Smooth muscle cell (in vitro differentiated cells): ENCODE measurements around the gene ARL6IP5. TPM values are rescaled to one million over a fixed set of nuclear protein-coding genes. Genes with fewer than 3 reads are reported as not detected.

Experiments used
- DNase-seq: peaks from one replicate; lab custom pipeline; 2025; ENCODE audit not compliant: unreplicated experiment; lab: John Stamatoyannopoulos, UW
- H2AFZ ChIP-seq: fragments of 200-600 bp; sonication (generic); 2 replicates; pipeline ENCODE4 v1.6.0; 2016; ENCODE audit warnings: antibody characterized with exemption, low read depth, mild to moderate bottlenecking
- H3F3A ChIP-seq: fragments of 200-600 bp; sonication (generic); 2 replicates; pipeline ENCODE4 v1.6.0; 2017; ENCODE audit warnings: antibody characterized with exemption, low read depth
- H3K27ac ChIP-seq: fragments of 200-600 bp; sonication (generic); 2 replicates; pipeline ENCODE4 v1.5.1; 2016; ENCODE audit warnings: low read depth, mild to moderate bottlenecking
- H3K27me3 ChIP-seq: fragments of 200-600 bp; sonication (generic); 2 replicates; pipeline ENCODE4 v1.6.1; 2016; ENCODE audit warnings: low read depth, mild to moderate bottlenecking
- H3K36me3 ChIP-seq: fragments of 200-600 bp; sonication (generic); 2 replicates; pipeline ENCODE4 v1.5.1; 2016; ENCODE audit warnings: low read depth
- H3K4me1 ChIP-seq: fragments of 200-600 bp; sonication (generic); 2 replicates; pipeline ENCODE4 v1.5.1; 2016; ENCODE audit warnings: low read depth
- H3K4me2 ChIP-seq: fragments of 200-600 bp; sonication (generic); 2 replicates; pipeline ENCODE4 v1.6.0; 2016; ENCODE audit warnings: mild to moderate bottlenecking
- H3K4me3 ChIP-seq: fragments of 200-600 bp; sonication (generic); 2 replicates; pipeline ENCODE4 v1.5.1; 2016; ENCODE audit warnings: mild to moderate bottlenecking
- H3K79me2 ChIP-seq: fragments of 200-600 bp; sonication (generic); 2 replicates; pipeline ENCODE4 v1.6.0; 2016; ENCODE audit warnings: low read depth, mild to moderate bottlenecking
- H3K9ac ChIP-seq: fragments of 200-600 bp; sonication (generic); 2 replicates; pipeline ENCODE4 v1.6.0; 2016; ENCODE audit warnings: low read depth
- H3K9me3 ChIP-seq: fragments of 200-600 bp; sonication (generic); replicated peaks from 2 replicates; pipeline ENCODE4 v1.5.1; 2016; ENCODE audit warnings: low read depth
- H4K20me1 ChIP-seq: fragments of 200-600 bp; sonication (generic); 2 replicates; pipeline ENCODE4 v1.6.0; 2016; ENCODE audit warnings: low read depth
- CTCF ChIP-seq: fragments of 200-600 bp; sonication (generic); IDR thresholded peaks from 2 replicates; pipeline ENCODE4 v1.5.1; 2017; ENCODE audit warnings: borderline replicate concordance, mild to moderate bottlenecking, antibody characterized with exemption; ENCODE audit not compliant: insufficient read depth, poor library complexity, severe bottlenecking
- WGBS: methylation state at CpG from one replicate; pipeline ENCODE4 v1.1.7; 2016; ENCODE audit warnings: low lambda C conversion rate; 5-methylcytosine and 5-hydroxymethylcytosine counted together
- microRNA counts: library from miRNA; unstranded; fragments of <30 nt; microRNA quantifications from one replicate; lab custom pipeline; 2016
- microRNA-seq: library from miRNA; unstranded; fragments of <30 nt; microRNA quantifications from one replicate; pipeline ENCODE4, GENCODE V29; 2016; ENCODE audit warnings: borderline number of aligned reads
- polyA plus RNA-seq: library from polyadenylated mRNA; unstranded; fragments of >200 nt; fragmentation: Nextera tagmentation; extraction: Ambion mirVana; gene quantifications from 2 replicates; pipeline ENCODE4 v1.2.1, GENCODE V29; 2016
- small RNA-seq: library from RNA; depleted of rRNA; stranded (forward); fragments of <200 nt; gene quantifications from one replicate; pipeline ENCODE3, GENCODE V24; 2014
- total RNA-seq: library from RNA; depleted of rRNA; stranded (reverse); fragments of >200 nt; gene quantifications from 2 replicates; pipeline ENCODE4 v1.2.3, GENCODE V29; 2014

The ARL6IP5 gene
- total and polyA plus RNA-seq, 2 experiments from 2014 or later = 73.9 to 83.9 TPM

- no peaks in the 10 kb centered on the region for H3K36me3 ChIP-seq
- H3K79me2 ChIP-seq = no peaks in the 10 kb centered on the region
- no peak overlapping the region for H3K27ac ChIP-seq
- no peak overlapping the region for H3K4me2 ChIP-seq
- H3K9me3 ChIP-seq = no peaks in the 10 kb centered on the region
- H3K9ac ChIP-seq = no peak overlapping the region
- H4K20me1 ChIP-seq = no peaks in the 10 kb centered on the region
- TF ChIP-seq CTCF = no peak
- H3K4me1 ChIP-seq = peaks cover 8% of the 10 kb centered on the region
- no peaks in the 10 kb centered on the region for H3F3A ChIP-seq
- no peak overlapping the region for H3K4me3 ChIP-seq
- no peak overlapping the region for H2AFZ ChIP-seq
- 35% methylated on average over 3 of the region's 3 CpGs for WGBS
- H3K27me3 ChIP-seq = peaks cover 6% of the 10 kb centered on the region
- no peak for DNase-seq
Observed at GRCh38 chr3:69144631-69145245, 60.0 kb downstream of the ARL6IP5 start.

- no peak for TF ChIP-seq CTCF
Observed at GRCh38 chr3:69145688-69146087, 61.0 kb downstream of the ARL6IP5 start.

GRCh38 chr3:69149586-69149985 lies 64.8 kb downstream of the ARL6IP5 start:
- 89% methylated on average over 3 of the region's 3 CpGs for WGBS
- H3K79me2 ChIP-seq = no peaks in the 10 kb centered on the region

More at GRCh38 chr3:69145688-69146087, 61.0 kb downstream of the ARL6IP5 start:
- no peak overlapping the region for H3K9ac ChIP-seq
- no peak for DNase-seq
- H3F3A ChIP-seq = no peaks in the 10 kb centered on the region
- no peak overlapping the region for H3K27ac ChIP-seq
- no peaks in the 10 kb centered on the region for H3K9me3 ChIP-seq
- no peak overlapping the region for H2AFZ ChIP-seq
- peaks cover 8% of the 10 kb centered on the region for H3K4me1 ChIP-seq
- H3K36me3 ChIP-seq = no peaks in the 10 kb centered on the region
- H3K27me3 ChIP-seq = peaks cover 5% of the 10 kb centered on the region
- no peak overlapping the region for H3K4me2 ChIP-seq
- H4K20me1 ChIP-seq = no peaks in the 10 kb centered on the region
- no peaks in the 10 kb centered on the region for H3K79me2 ChIP-seq
- no peak overlapping the region for H3K4me3 ChIP-seq

More at GRCh38 chr3:69149586-69149985, 64.8 kb downstream of the ARL6IP5 start:
- no peak for TF ChIP-seq CTCF
- Histone ChIP-seq H3K4me2 (no peak overlapping the region), H4K20me1 (no peaks in the 10 kb centered on the region), H3K9ac (no peak overlapping the region), H3K9me3 (no peaks in the 10 kb centered on the region), H3F3A (no peaks in the 10 kb centered on the region), H3K27ac (no peak overlapping the region), H3K4me3 (no peak overlapping the region), H2AFZ (no peak overlapping the region), H3K36me3 (no peaks in the 10 kb centered on the region), H3K4me1 (peaks cover 2% of the 10 kb centered on the region), H3K27me3 (peaks cover 27% of the 10 kb centered on the region)
- no peak for DNase-seq

MicroRNAs encoded within 50 kb of the gene (microRNA counts, 767-probe panel; counts per million panel counts)
- 183 counts per million for microRNA hsa-miR-3136-5p (lab: Ali Mortazavi, UCI)

Small RNA genes lying within 50 kb of the gene (microRNA-seq; reads per million reads assigned to microRNA genes)
- not detected for gene MIR3136

Small RNA genes lying within 50 kb of the gene (small RNA-seq; reads per million reads assigned to genes)
- gene MIR3136 = not detected

Other genes starting within 250 kb of the ARL6IP5 start
- 0.09 TPM in 1 of 2 replicates, not detected in the other for gene TAFA4, start 152.4 kb upstream of the ARL6IP5 start, total RNA-seq
- gene TAFA4, start 152.4 kb upstream of the ARL6IP5 start, polyA plus RNA-seq = 0.07 TPM in 1 of 2 replicates, not detected in the other
- gene EOGT, start 71.3 kb upstream of the ARL6IP5 start, total RNA-seq = 30.5 and 30.6 TPM in 2 replicates
- 21.2 and 22.7 TPM in 2 replicates for gene EOGT, start 71.3 kb upstream of the ARL6IP5 start, polyA plus RNA-seq
- gene TMF1, start 32.6 kb upstream of the ARL6IP5 start, total RNA-seq = 61.8 and 63.0 TPM in 2 replicates
- gene TMF1, start 32.6 kb upstream of the ARL6IP5 start, polyA plus RNA-seq = 28.9 and 33.4 TPM in 2 replicates
- gene UBA3, start 4.6 kb upstream of the ARL6IP5 start, total RNA-seq = 71.2 and 102 TPM in 2 replicates
- 47.5 and 52.4 TPM in 2 replicates for gene UBA3, start 4.6 kb upstream of the ARL6IP5 start, polyA plus RNA-seq
- not detected in 2 replicates for gene LMOD3, start 37.7 kb downstream of the ARL6IP5 start, total RNA-seq
- not detected in 2 replicates for gene LMOD3, start 37.7 kb downstream of the ARL6IP5 start, polyA plus RNA-seq